GM10248 (cell line): ENCODE results near the gene ARHGAP19.

Experiments used
- CTCF ChIA-PET: fragments of 300-600 bp; sonication (Branson Sonifier 250); formaldehyde crosslinking; extraction: SDS; loops from one replicate; lab custom pipeline; 2021; ENCODE audit warnings: antibody characterized with exemption; lab: Yijun Ruan, JAX
- POLR2A ChIA-PET: fragments of 350-650 bp; sonication (Branson Sonifier 250); formaldehyde crosslinking; extraction: SDS; loops from one replicate; lab custom pipeline; 2020; ENCODE audit warnings: antibody characterized with exemption; lab: Yijun Ruan, JAX
- DNase-seq: peaks from one replicate; pipeline ENCODE4 v3.0.0; 2012; ENCODE audit errors: extremely low spot score
- CTCF ChIP-seq: IDR thresholded peaks from 2 replicates; pipeline ENCODE4 v1.5.1; 2012; ENCODE audit warnings: mild to moderate bottlenecking, low read depth; ENCODE audit errors: extremely low read depth, missing control alignments, control extremely low read depth

ARHGAP19 gene

GRCh38 chr10:97256356-97256755, 36.1 kb downstream of the ARHGAP19 start:
- no peak for DNase-seq
- ChIA-PET CTCF (no interaction called here), POLR2A (no interaction called here)
- no peak for TF ChIP-seq CTCF

GRCh38 chr10:97255512-97256293, 36.7 kb downstream of the ARHGAP19 start:
- POLR2A ChIA-PET = no interaction called here
- no peak for TF ChIP-seq CTCF
- CTCF ChIA-PET = no interaction called here
- DNase-seq = no peak

- no peak for TF ChIP-seq CTCF
- DNase-seq = no peak
- ChIA-PET CTCF (no interaction called here), POLR2A (no interaction called here)
These were observed 37.7 kb downstream of the ARHGAP19 start for GRCh38 chr10:97254694-97255093.

- TF ChIP-seq CTCF = no peak
- DNase-seq = no peak
- CTCF ChIA-PET = no interaction called here
- POLR2A ChIA-PET = no interaction called here
These were observed 41.5 kb downstream of the ARHGAP19 start for GRCh38 chr10:97250952-97251351.

GRCh38 chr10:97243836-97244235, 48.6 kb downstream of the ARHGAP19 start:
- CTCF ChIA-PET = interaction anchor here (1.2 kb wide), 1 partner anchor 9 kb away, joined by 3 read pairs; no protein-coding TSS in a partner anchor
- DNase-seq = no peak
- TF ChIP-seq CTCF = no peak
- POLR2A ChIA-PET = no interaction called here

GRCh38 chr10:97238855-97239254, 53.6 kb downstream of the ARHGAP19 start:
- DNase-seq = no peak
- ChIA-PET POLR2A (no interaction called here), CTCF (interaction anchor here (1.4 to 6.8 kb wide), 3 partner anchors 29 to 166 kb away, joined by 4 to 67 read pairs (median 5); no protein-coding TSS in a partner anchor)
- no peak for TF ChIP-seq CTCF
